Measurements from ENCODE around the gene RBM10. TPM values are rescaled to one million over a fixed set of nuclear protein-coding genes. Genes with fewer than 3 reads are reported as not detected.
"Not testable (repeated sequence)": the region's sequence is repeated elsewhere in the genome, so short reads cannot be mapped to it uniquely, and the experiment has no call there.

Gene RBM10
- total RNA-seq, 1 experiment from 2014 or later, result 55.8 TPM

DNA sequence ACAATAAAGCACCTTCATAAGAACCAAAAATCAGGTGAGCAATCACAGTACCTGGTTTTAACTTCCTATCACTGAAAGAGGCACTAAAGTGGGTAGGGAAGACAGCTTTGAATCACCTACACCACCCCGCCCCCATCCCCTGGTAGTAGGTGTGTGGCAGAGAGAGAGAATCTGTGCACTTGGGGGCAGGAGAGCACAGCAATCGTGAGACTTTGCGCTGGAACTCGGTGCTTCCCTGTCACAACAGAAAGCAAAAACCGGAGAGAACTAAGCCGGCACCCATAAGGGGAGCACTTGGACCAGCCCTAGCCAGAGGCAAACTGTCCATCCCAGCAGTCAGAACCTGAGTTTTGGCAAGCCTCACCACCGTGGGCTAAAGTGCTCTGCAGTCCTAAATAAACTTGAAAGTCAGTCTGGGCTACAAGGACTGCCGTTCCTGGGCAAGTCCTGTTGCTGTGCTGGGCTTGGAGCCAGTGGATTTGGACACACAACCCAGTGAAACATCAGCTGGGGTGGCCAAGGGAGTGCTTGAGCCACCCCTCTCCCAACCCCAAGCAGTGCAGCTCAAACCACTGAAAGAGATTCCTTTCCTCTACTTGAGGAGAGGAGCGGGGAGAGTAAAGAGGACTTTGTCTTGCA is 32.6 kb upstream of the RBM10 start:
- Histone ChIP-seq H2AK5ac (ENCODE audit: insufficient read length, low read length) (no peak overlapping the region), H2BK5ac (ENCODE audit: insufficient read length, low read length) (no peak overlapping the region), H2BK20ac (ENCODE audit: low read depth, low read length, poor library complexity, severe bottlenecking) (no peak overlapping the region), H2BK12ac (ENCODE audit: insufficient read length, low read depth, low read length) (no peak overlapping the region), H4K5ac (ENCODE audit: insufficient read length, low read depth, low read length) (no peak overlapping the region), H4K91ac (ENCODE audit: insufficient read length, low read depth, low read length) (no peak overlapping the region), H3K23me2 (ENCODE audit: insufficient read length, low read depth, low read length, poor library complexity, severe bottlenecking) (no peaks in the 10 kb centered on the region), H3K79me2 (ENCODE audit: insufficient read depth, low read length) (no peaks in the 10 kb centered on the region), H3K56ac (ENCODE audit: insufficient read length, low read depth, low read length) (no peak overlapping the region), H3K9ac (ENCODE audit: extremely low read depth, insufficient read length, low read length) (no peak overlapping the region), H3K9me3 (ENCODE audit: control insufficient read depth, low read depth, low read length) (peaks cover 10% of the 10 kb centered on the region), H3K4me1 (ENCODE audit: insufficient read depth, low read length) (peaks cover 3% of the 10 kb centered on the region; the same call in 1 of the 2 replicates), H3T11ph (ENCODE audit: low read length) (no peak overlapping the region), H3K23ac (ENCODE audit: insufficient read length, low read depth, low read length) (no peak overlapping the region), H3K79me1 (ENCODE audit: insufficient read depth, low read depth, low read length, poor library complexity, severe bottlenecking) (no peaks in the 10 kb centered on the region), H3K27ac (ENCODE audit: insufficient read length, low read depth, low read length) (no peak overlapping the region), H2BK15ac (ENCODE audit: low read depth, low read length) (no peak overlapping the region), H3K18ac (ENCODE audit: insufficient read length, low read depth, low read length) (no peak overlapping the region), H4K20me1 (ENCODE audit: control insufficient read depth, insufficient read depth, insufficient read length) (no peaks in the 10 kb centered on the region), H4K8ac (replicated peaks; ENCODE audit: insufficient read length, low read depth, low read length) (no peak overlapping the region), H3K27me3 (ENCODE audit: insufficient read depth, low read length) (no peaks in the 10 kb centered on the region), H2BK120ac (ENCODE audit: low read depth, low read length, poor library complexity, severe bottlenecking) (no peak overlapping the region), H3K4ac (ENCODE audit: low read depth, low read length) (no peak overlapping the region), H3K14ac (ENCODE audit: insufficient read depth, low read length) (no peak overlapping the region), H2AFZ (ENCODE audit: low read length) (peak overlapping the region; percentile 10), H3K4me2 (ENCODE audit: insufficient read depth, insufficient read length, low read length) (no peak overlapping the region)
- no CpG with 5 or more reads among the region's 9 CpGs for WGBS (ENCODE audit: extremely low coverage, insufficient read length, low lambda C conversion rate)
- Mint-ChIP-seq H3K27me3 (ENCODE audit: low read depth) (peaks cover 1% of the 10 kb centered on the region; the same call in 1 of the 2 replicates), H3K4me3 (no peak overlapping the region), H3K9me3 (peaks cover 60 to 63% of the 10 kb centered on the region in 2 experiments), H3K36me3 (ENCODE audit: insufficient read depth in 1 of 3, low read depth in 3 of 3) (peaks cover 0 to 7% (median 3%) of the 10 kb centered on the region in 3 experiments; a peak in 6 of 7 replicates), H3K27ac (no peak overlapping the region), H3K4me1 (peaks cover 0 to 2% of the 10 kb centered on the region in 2 experiments; a peak in 1 of 4 replicates)
- TF ChIP-seq, protein P1, sequence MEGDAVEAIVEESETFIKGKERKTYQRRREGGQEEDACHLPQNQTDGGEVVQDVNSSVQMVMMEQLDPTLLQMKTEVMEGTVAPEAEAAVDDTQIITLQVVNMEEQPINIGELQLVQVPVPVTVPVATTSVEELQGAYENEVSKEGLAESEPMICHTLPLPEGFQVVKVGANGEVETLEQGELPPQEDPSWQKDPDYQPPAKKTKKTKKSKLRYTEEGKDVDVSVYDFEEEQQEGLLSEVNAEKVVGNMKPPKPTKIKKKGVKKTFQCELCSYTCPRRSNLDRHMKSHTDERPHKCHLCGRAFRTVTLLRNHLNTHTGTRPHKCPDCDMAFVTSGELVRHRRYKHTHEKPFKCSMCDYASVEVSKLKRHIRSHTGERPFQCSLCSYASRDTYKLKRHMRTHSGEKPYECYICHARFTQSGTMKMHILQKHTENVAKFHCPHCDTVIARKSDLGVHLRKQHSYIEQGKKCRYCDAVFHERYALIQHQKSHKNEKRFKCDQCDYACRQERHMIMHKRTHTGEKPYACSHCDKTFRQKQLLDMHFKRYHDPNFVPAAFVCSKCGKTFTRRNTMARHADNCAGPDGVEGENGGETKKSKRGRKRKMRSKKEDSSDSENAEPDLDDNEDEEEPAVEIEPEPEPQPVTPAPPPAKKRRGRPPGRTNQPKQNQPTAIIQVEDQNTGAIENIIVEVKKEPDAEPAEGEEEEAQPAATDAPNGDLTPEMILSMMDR (conservative IDR thresholded peaks at IDR 0.05), result no peak
- peak; percentile 34 for DNase-seq

GRCh38 chrX:47116551-47117110 is 28.4 kb upstream of the RBM10 start:
- no CpG with 5 or more reads among the region's 7 CpGs for WGBS (ENCODE audit: extremely low coverage, insufficient read length, low lambda C conversion rate)
- not testable (repeated sequence) for H3K4ac ChIP-seq (ENCODE audit: low read depth, low read length); H3K23me2 ChIP-seq (ENCODE audit: insufficient read length, low read depth, low read length, poor library complexity, severe bottlenecking); H2AK5ac ChIP-seq (ENCODE audit: insufficient read length, low read length); H2BK12ac ChIP-seq (ENCODE audit: insufficient read length, low read depth, low read length); H3K9me3 ChIP-seq (ENCODE audit: control insufficient read depth, low read depth, low read length); H2BK120ac ChIP-seq (ENCODE audit: low read depth, low read length, poor library complexity, severe bottlenecking); H3K27me3 Mint-ChIP-seq (ENCODE audit: low read depth); H3K27ac ChIP-seq (ENCODE audit: insufficient read length, low read depth, low read length); H4K91ac ChIP-seq (ENCODE audit: insufficient read length, low read depth, low read length); H3K4me1 Mint-ChIP-seq; H3K23ac ChIP-seq (ENCODE audit: insufficient read length, low read depth, low read length); H3K79me1 ChIP-seq (ENCODE audit: insufficient read depth, low read depth, low read length, poor library complexity, severe bottlenecking); H4K5ac ChIP-seq (ENCODE audit: insufficient read length, low read depth, low read length); H3K4me1 ChIP-seq (ENCODE audit: insufficient read depth, low read length); H3K14ac ChIP-seq (ENCODE audit: insufficient read depth, low read length); H3K9ac ChIP-seq (ENCODE audit: extremely low read depth, insufficient read length, low read length); H2BK5ac ChIP-seq (ENCODE audit: insufficient read length, low read length); H3K4me2 ChIP-seq (ENCODE audit: insufficient read depth, insufficient read length, low read length); H3K27me3 ChIP-seq (ENCODE audit: insufficient read depth, low read length); H3T11ph ChIP-seq (ENCODE audit: low read length); H2BK20ac ChIP-seq (ENCODE audit: low read depth, low read length, poor library complexity, severe bottlenecking); H3K56ac ChIP-seq (ENCODE audit: insufficient read length, low read depth, low read length); H3K36me3 Mint-ChIP-seq (ENCODE audit: insufficient read depth in 1 of 3, low read depth in 3 of 3); H3K4me3 Mint-ChIP-seq; DNase-seq; H4K8ac ChIP-seq (replicated peaks; ENCODE audit: insufficient read length, low read depth, low read length); H3K79me2 ChIP-seq (ENCODE audit: insufficient read depth, low read length); H4K20me1 ChIP-seq (ENCODE audit: control insufficient read depth, insufficient read depth, insufficient read length); H3K27ac Mint-ChIP-seq; H3K18ac ChIP-seq (ENCODE audit: insufficient read length, low read depth, low read length); H2AFZ ChIP-seq (ENCODE audit: low read length); H2BK15ac ChIP-seq (ENCODE audit: low read depth, low read length)
- peaks cover 62 to 64% of the 10 kb centered on the region in 2 experiments for H3K9me3 Mint-ChIP-seq
